ENCODE measurements around the gene HIP1.
"Not testable (repeated sequence)": the region's sequence is repeated elsewhere in the genome, so short reads cannot be mapped to it uniquely, and the experiment has no call there.

The HIP1 gene

DNA sequence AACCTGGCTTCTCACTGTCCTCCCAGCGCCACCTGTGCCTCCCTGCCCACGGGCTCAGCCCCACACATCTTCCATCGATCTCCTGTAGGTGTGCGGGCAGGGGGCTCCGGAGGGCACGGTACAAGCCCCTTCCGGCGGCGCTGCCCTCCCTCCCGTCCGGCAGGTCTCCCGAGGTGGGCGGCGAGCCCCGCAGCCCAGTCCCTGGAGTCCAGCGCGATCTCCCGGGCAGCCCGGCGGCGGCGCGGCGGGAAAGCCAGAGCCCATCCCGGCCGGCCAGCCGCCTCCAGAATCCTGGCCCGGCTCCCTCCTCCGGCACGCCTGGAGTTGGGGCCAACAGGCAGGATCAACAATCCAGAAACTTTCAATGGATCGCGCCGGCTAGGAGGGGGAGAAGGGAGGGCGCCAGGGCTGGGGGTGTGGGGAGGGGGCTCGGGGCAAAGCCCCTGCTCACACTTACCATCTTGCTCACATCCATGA is 100.1 kb downstream of the HIP1 start:
- no peaks in the 10 kb centered on the region for H3K27me3 ChIP-seq (ENCODE audit: control insufficient read depth in 1 of 2, insufficient read depth in 2 of 2, low read length in 2 of 2)
- peaks cover 0 to 5% of the 10 kb centered on the region in 2 donors for H3K9me3 ChIP-seq (ENCODE audit: control insufficient read depth in 2 of 2, low read length in 2 of 2)
- peak overlapping the region; percentile 11 for H3K27ac ChIP-seq (ENCODE audit: low read length)
- H3K9ac ChIP-seq (ENCODE audit: low read length in 2 of 2) = peak overlapping the region in 1 of 2 donors; percentile 17
- H3K4me1 ChIP-seq (ENCODE audit: control insufficient read depth, insufficient read depth, low read length) = peaks cover 16% of the 10 kb centered on the region
- peak overlapping the region; percentile 63 to 79 for H3K4me3 ChIP-seq (ENCODE audit: low read length in 2 of 2)
- no peaks in the 10 kb centered on the region for H3K36me3 ChIP-seq (ENCODE audit: control insufficient read depth in 2 of 2, insufficient read depth in 2 of 2, low read length in 2 of 2)

DNA sequence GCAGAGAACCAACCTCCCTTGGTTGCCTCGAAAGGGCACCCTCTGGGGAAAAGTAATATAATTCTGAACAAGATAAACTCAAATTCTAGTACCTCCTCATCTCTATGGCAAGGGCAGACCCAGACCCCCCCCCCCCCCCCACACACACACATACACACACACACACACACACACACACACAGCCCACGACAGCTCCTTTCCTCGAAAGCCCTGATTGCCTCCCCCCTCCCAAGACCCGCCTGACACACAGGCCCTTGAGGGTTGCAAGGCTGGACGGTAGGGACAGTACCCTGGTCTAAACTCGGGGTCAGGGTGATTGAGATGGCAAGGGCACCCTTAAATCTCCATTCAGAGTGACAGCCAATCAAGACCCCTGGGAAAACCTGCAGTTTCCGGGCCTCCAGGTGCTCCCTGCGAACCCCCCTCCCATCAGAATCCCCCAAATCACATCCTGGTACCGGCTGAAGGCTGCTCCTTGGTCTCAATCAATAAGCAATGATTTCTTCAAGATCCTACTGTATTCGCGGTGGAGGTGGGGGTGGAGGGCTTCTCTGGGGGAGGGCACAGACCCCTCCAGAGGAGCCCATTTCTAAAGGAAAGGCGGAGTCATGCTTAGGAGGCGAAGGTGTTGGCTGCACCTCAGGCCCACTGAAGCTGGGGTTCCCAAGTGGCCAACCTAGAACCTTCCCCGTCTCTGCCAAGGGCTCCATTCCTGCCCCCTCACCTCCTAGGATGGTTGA is 100.7 kb downstream of the HIP1 start:
- peak overlapping the region; percentile 11 for H3K27ac ChIP-seq (ENCODE audit: low read length)
- H3K9ac ChIP-seq (ENCODE audit: low read length in 2 of 2) = peak overlapping the region in 1 of 2 donors; percentile 17
- no peaks in the 10 kb centered on the region for H3K36me3 ChIP-seq (ENCODE audit: control insufficient read depth in 2 of 2, insufficient read depth in 2 of 2, low read length in 2 of 2)
- H3K9me3 ChIP-seq (ENCODE audit: control insufficient read depth in 2 of 2, low read length in 2 of 2) = peaks cover 0 to 5% of the 10 kb centered on the region in 2 donors
- H3K4me3 ChIP-seq (ENCODE audit: low read length in 2 of 2) = peak overlapping the region; percentile 63 to 79
- no peaks in the 10 kb centered on the region for H3K27me3 ChIP-seq (ENCODE audit: control insufficient read depth in 1 of 2, insufficient read depth in 2 of 2, low read length in 2 of 2)
- peaks cover 16% of the 10 kb centered on the region for H3K4me1 ChIP-seq (ENCODE audit: control insufficient read depth, insufficient read depth, low read length)

DNA sequence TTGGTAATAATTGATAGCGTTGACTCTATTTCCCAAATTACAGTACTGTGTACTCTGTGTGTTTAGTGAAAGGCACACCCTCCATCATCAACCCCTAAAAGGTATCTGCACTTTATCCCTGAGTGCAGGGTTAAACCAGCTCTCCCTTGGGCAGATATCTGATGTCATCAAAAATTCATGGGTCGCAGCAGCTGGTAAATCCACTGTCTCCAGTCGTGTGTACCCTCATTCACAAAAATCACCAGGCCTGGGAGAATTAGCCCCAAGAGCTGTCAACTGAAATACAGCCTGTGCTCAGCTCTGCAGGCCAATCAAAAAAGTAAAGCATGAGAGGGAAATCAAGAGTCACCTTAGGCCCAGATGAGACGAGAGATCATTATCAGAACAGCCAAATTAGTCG is 103.7 kb downstream of the HIP1 start:
- Histone ChIP-seq H3K9me3 (ENCODE audit: control insufficient read depth in 2 of 2, low read length in 2 of 2) (no peaks in the 10 kb centered on the region), H3K4me3 (ENCODE audit: low read length in 2 of 2) (no peak overlapping the region), H3K27me3 (ENCODE audit: control insufficient read depth in 1 of 2, insufficient read depth in 2 of 2, low read length in 2 of 2) (no peaks in the 10 kb centered on the region), H3K4me1 (ENCODE audit: control insufficient read depth, insufficient read depth, low read length) (peaks cover 16% of the 10 kb centered on the region), H3K36me3 (ENCODE audit: control insufficient read depth in 2 of 2, insufficient read depth in 2 of 2, low read length in 2 of 2) (no peaks in the 10 kb centered on the region), H3K27ac (ENCODE audit: low read length) (no peak overlapping the region), H3K9ac (ENCODE audit: low read length in 2 of 2) (no peak overlapping the region)

DNA sequence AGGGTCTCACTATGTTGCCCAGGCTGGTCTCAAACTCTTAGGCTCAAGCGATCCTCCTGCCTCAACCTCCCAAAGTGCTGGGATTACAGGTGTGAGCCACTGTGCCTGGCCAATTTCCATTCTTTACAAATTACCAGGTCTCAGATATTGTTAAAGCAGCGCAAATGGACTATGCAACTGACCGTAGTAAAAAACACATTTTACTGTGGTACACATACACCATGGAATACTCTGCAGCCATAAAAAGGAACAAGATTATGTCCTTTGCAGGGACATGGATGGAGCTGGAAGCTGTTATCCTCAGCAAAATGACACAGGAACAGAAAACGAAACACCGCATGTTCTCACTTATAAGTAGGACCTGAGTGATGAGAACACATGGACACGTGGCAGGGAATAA is 106.2 kb downstream of the HIP1 start:
- not testable (repeated sequence) for H3K27ac ChIP-seq (ENCODE audit: low read length); H3K36me3 ChIP-seq (ENCODE audit: control insufficient read depth in 2 of 2, insufficient read depth in 2 of 2, low read length in 2 of 2); H3K9ac ChIP-seq (ENCODE audit: low read length in 2 of 2); H3K4me1 ChIP-seq (ENCODE audit: control insufficient read depth, insufficient read depth, low read length); H3K9me3 ChIP-seq (ENCODE audit: control insufficient read depth in 2 of 2, low read length in 2 of 2); H3K27me3 ChIP-seq (ENCODE audit: control insufficient read depth in 1 of 2, insufficient read depth in 2 of 2, low read length in 2 of 2); H3K4me3 ChIP-seq (ENCODE audit: low read length in 2 of 2)

DNA sequence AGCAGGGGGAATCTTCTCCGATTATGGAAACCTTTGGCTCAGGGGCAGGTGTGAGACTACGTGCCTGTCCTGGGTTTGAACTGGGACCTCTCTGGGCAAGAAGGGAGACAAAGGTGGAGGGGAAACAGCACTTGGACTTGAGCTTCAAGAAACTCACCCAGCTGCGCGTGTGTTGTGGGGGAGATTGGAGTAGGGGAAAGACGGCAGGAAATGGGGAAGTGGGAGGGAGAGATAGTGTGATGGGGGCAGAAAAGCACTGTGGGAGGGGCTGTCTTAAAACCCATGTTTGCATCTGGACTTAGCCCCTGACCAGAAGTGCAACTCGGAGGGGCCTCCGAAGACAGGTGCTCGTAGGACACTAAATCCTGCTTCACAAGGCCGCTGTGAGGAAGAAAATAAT is 107.0 kb downstream of the HIP1 start:
- Histone ChIP-seq H3K9me3 (ENCODE audit: control insufficient read depth in 2 of 2, low read length in 2 of 2) (peaks cover 4% of the 10 kb centered on the region in 2 donors), H3K27me3 (ENCODE audit: control insufficient read depth in 1 of 2, insufficient read depth in 2 of 2, low read length in 2 of 2) (no peaks in the 10 kb centered on the region), H3K4me3 (ENCODE audit: low read length in 2 of 2) (no peak overlapping the region), H3K27ac (ENCODE audit: low read length) (no peak overlapping the region), H3K4me1 (ENCODE audit: control insufficient read depth, insufficient read depth, low read length) (peaks cover 2% of the 10 kb centered on the region), H3K36me3 (ENCODE audit: control insufficient read depth in 2 of 2, insufficient read depth in 2 of 2, low read length in 2 of 2) (no peaks in the 10 kb centered on the region), H3K9ac (ENCODE audit: low read length in 2 of 2) (no peak overlapping the region)

DNA sequence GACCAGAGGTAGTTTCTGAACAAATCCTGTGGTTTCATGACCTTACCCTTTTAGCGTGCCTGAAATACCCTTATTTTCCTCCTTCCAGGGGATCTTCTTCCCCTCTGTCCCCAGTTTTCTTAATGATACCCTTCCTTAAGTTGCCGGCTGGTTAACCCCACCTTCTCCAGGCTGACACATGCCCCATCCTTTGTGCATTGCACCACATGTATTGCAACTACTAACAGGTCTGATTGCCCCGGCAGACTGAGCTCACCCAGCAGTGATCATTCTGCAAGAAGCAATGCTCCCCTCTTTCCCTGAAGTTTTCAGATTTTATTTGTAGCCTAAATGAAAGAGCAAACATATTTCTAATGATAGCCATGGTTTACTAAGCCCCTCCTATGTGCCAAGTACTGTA is 108.2 kb downstream of the HIP1 start:
- no peak overlapping the region for H3K9ac ChIP-seq (ENCODE audit: low read length in 2 of 2)
- no peak overlapping the region for H3K4me3 ChIP-seq (ENCODE audit: low read length in 2 of 2)
- no peaks in the 10 kb centered on the region for H3K27me3 ChIP-seq (ENCODE audit: control insufficient read depth in 1 of 2, insufficient read depth in 2 of 2, low read length in 2 of 2)
- H3K9me3 ChIP-seq (ENCODE audit: control insufficient read depth in 2 of 2, low read length in 2 of 2) = peaks cover 4% of the 10 kb centered on the region in 2 donors
- no peak overlapping the region for H3K27ac ChIP-seq (ENCODE audit: low read length)
- H3K4me1 ChIP-seq (ENCODE audit: control insufficient read depth, insufficient read depth, low read length) = no peaks in the 10 kb centered on the region
- H3K36me3 ChIP-seq (ENCODE audit: control insufficient read depth in 2 of 2, insufficient read depth in 2 of 2, low read length in 2 of 2) = no peaks in the 10 kb centered on the region

DNA sequence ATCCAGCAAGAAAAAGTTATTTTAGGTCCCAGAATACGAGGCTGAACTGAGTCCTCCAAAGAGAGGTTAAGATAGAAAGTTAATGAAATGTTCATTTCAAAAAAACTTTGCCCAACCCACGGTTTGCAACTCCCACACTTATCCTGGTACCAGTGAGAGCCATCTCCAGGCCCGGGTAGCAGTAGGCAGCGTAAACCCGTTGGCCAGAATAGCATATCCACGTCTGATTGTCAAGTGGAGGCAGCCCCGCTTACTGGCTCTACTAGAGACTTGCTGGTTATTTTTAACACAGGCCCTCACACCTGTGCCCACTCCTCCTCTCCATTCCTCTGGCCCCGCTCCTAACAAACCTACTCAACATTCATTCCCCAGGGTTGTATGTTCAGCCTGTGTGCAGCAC is 109.7 kb downstream of the HIP1 start:
- no peaks in the 10 kb centered on the region for H3K27me3 ChIP-seq (ENCODE audit: control insufficient read depth in 1 of 2, insufficient read depth in 2 of 2, low read length in 2 of 2)
- H3K27ac ChIP-seq (ENCODE audit: low read length) = no peak overlapping the region
- no peak overlapping the region for H3K4me3 ChIP-seq (ENCODE audit: low read length in 2 of 2)
- no peaks in the 10 kb centered on the region for H3K36me3 ChIP-seq (ENCODE audit: control insufficient read depth in 2 of 2, insufficient read depth in 2 of 2, low read length in 2 of 2)
- H3K9ac ChIP-seq (ENCODE audit: low read length in 2 of 2) = no peak overlapping the region
- peaks cover 4% of the 10 kb centered on the region in 2 donors for H3K9me3 ChIP-seq (ENCODE audit: control insufficient read depth in 2 of 2, low read length in 2 of 2)
- H3K4me1 ChIP-seq (ENCODE audit: control insufficient read depth, insufficient read depth, low read length) = no peaks in the 10 kb centered on the region

DNA sequence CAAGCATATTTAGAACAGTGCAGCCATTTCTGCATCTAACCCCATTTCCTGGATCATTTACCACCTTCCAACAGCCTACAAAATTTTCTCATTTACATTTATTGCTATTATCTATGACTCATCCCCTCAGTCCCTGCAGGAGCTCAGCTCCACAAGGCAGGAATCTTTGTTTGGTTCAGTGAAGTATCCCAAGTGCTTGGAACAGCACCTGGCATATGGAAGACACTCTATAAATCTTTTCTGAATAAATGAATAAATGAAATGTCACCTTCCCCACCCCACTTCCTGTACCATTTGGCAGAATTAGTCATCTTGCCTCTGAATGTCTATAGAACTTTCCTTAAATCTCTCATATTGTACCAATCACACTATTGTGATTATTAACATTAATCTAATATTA is 110.7 kb downstream of the HIP1 start:
- Histone ChIP-seq H3K9ac (ENCODE audit: low read length in 2 of 2) (no peak overlapping the region), H3K4me3 (ENCODE audit: low read length in 2 of 2) (no peak overlapping the region), H3K27ac (ENCODE audit: low read length) (no peak overlapping the region), H3K4me1 (ENCODE audit: control insufficient read depth, insufficient read depth, low read length) (no peaks in the 10 kb centered on the region), H3K9me3 (ENCODE audit: control insufficient read depth in 2 of 2, low read length in 2 of 2) (peaks cover 4% of the 10 kb centered on the region in 2 donors), H3K27me3 (ENCODE audit: control insufficient read depth in 1 of 2, insufficient read depth in 2 of 2, low read length in 2 of 2) (no peaks in the 10 kb centered on the region), H3K36me3 (ENCODE audit: control insufficient read depth in 2 of 2, insufficient read depth in 2 of 2, low read length in 2 of 2) (no peaks in the 10 kb centered on the region)

DNA sequence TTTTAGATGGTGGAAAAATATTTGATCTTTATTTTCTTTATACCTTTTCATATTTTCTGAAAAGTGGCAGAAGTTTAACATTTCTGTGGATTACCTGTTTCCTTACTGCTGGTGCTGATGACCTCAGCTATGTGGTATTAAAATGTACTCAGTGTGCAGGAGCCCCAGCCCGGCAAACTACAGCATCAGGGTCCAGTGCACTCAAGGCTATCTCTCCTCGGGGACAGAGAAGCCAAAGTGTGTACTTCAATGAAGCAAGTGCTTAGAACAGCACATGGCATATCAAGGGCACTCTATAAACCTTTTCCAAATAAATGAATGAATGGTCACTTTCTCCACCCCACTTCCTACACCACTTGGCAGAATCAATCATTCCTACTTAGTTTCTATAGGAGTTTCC is 111.8 kb downstream of the HIP1 start:
- no peak overlapping the region for H3K4me3 ChIP-seq (ENCODE audit: low read length in 2 of 2)
- no peak overlapping the region for H3K27ac ChIP-seq (ENCODE audit: low read length)
- peaks cover 4% of the 10 kb centered on the region in 2 donors for H3K9me3 ChIP-seq (ENCODE audit: control insufficient read depth in 2 of 2, low read length in 2 of 2)
- H3K27me3 ChIP-seq (ENCODE audit: control insufficient read depth in 1 of 2, insufficient read depth in 2 of 2, low read length in 2 of 2) = no peaks in the 10 kb centered on the region
- no peak overlapping the region for H3K9ac ChIP-seq (ENCODE audit: low read length in 2 of 2)
- H3K4me1 ChIP-seq (ENCODE audit: control insufficient read depth, insufficient read depth, low read length) = no peaks in the 10 kb centered on the region
- H3K36me3 ChIP-seq (ENCODE audit: control insufficient read depth in 2 of 2, insufficient read depth in 2 of 2, low read length in 2 of 2) = no peaks in the 10 kb centered on the region

DNA sequence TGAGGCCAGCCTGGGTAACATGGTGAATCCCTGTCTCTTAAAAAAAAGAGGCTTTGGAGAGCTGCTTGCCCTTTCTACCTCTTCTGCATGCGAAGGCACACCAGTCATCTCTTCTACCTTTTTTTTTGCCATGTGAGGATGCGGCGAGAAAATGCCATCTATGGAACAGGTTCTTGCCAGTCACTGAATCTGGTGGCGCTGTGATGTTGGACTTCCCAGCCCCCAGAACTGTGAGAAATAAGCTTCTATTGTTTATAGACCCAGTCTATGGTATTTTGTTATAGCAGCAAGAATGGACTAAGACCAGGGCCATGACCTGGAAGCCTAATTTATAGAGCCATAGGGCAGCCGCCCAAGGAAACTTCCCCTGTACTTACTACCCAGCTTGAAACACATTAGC is 112.9 kb downstream of the HIP1 start:
- Histone ChIP-seq H3K27ac (ENCODE audit: low read length) (no peak overlapping the region), H3K27me3 (ENCODE audit: control insufficient read depth in 1 of 2, insufficient read depth in 2 of 2, low read length in 2 of 2) (no peaks in the 10 kb centered on the region), H3K36me3 (ENCODE audit: control insufficient read depth in 2 of 2, insufficient read depth in 2 of 2, low read length in 2 of 2) (no peaks in the 10 kb centered on the region), H3K4me3 (ENCODE audit: low read length in 2 of 2) (no peak overlapping the region), H3K9me3 (ENCODE audit: control insufficient read depth in 2 of 2, low read length in 2 of 2) (peaks cover 4% of the 10 kb centered on the region in 2 donors), H3K4me1 (ENCODE audit: control insufficient read depth, insufficient read depth, low read length) (no peaks in the 10 kb centered on the region), H3K9ac (ENCODE audit: low read length in 2 of 2) (no peak overlapping the region)

DNA sequence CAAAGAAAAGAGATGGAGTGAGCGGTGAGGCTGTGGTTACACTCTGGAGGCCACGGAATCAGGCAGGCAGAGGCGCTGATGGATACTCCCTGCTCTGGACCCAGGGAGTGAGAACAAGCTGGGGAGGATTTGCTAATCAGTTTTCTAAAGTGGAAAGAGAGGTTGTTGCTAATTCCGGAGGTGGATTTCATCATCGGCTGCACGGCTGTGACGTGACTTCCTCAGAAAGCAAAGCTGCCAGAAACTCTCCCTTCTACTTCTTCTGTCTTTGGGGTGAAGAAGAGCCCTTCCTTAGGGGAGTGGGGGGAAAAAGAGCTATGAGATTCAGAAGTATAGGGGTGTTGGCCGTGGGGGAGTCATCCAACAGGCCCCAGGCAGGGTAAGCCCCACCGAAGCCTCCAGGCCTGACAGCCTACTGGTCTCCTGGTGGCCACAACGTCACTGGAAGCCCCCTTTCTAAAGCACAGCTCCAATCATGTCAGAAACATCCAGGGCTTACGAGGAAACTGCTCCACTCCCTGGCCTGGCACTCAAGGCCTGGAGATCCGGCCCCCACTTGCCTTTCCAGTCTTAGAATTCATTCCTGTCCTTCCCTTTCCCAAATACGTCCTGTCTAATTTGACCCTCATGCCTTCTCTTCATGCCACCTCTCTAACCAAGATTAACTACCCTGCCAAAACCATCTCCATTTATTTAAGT is 114.5 kb downstream of the HIP1 start:
- Histone ChIP-seq H3K4me1 (ENCODE audit: control insufficient read depth, insufficient read depth, low read length) (no peaks in the 10 kb centered on the region), H3K9ac (ENCODE audit: low read length in 2 of 2) (no peak overlapping the region)

More for the DNA sequence above, 114.5 kb downstream of the HIP1 start:
- Histone ChIP-seq H3K27ac (ENCODE audit: low read length) (no peak overlapping the region), H3K27me3 (ENCODE audit: control insufficient read depth in 1 of 2, insufficient read depth in 2 of 2, low read length in 2 of 2) (no peaks in the 10 kb centered on the region), H3K9me3 (ENCODE audit: control insufficient read depth in 2 of 2, low read length in 2 of 2) (peaks cover 4% of the 10 kb centered on the region in 2 donors), H3K36me3 (ENCODE audit: control insufficient read depth in 2 of 2, insufficient read depth in 2 of 2, low read length in 2 of 2) (no peaks in the 10 kb centered on the region), H3K4me3 (ENCODE audit: low read length in 2 of 2) (no peak overlapping the region)
